Small intestine (tissue), 7 donors: ENCODE results near the gene SBNO2. TPM values are rescaled to one million over a fixed set of nuclear protein-coding genes. Genes with fewer than 3 reads are reported as not detected.

ENCODE experiments used
- DNase-seq, 2 donors: peaks; one replicate each; pipeline versions ENCODE4 v3.0.0 to v3.0.0-alpha.2; 2013
- FAIRE-seq: peaks from 2 replicates; lab custom pipeline; 2012; peaks lifted over from hg19 to GRCh38; lab: Jason Lieb, UNC
- H3K27ac ChIP-seq, 3 donors: one replicate each; pipeline ENCODE4 v1.5.1; 2013; ENCODE audit warnings: low read length in 2 of 3, mild to moderate bottlenecking in 2 of 3, control low read depth in 1 of 3, inconsistent platforms in 1 of 3, low read depth in 1 of 3, moderate library complexity in 1 of 3
- H3K27me3 ChIP-seq, 3 donors: one replicate each; pipeline ENCODE4 v1.6.1; 2013; ENCODE audit warnings: low read length in 3 of 3, inconsistent platforms in 1 of 3; ENCODE audit not compliant: control insufficient read depth in 3 of 3, insufficient read depth in 3 of 3
- H3K36me3 ChIP-seq, 3 donors: one replicate each; pipeline ENCODE4 v1.6.1; 2013; ENCODE audit warnings: low read length in 3 of 3, inconsistent platforms in 1 of 3, low read depth in 1 of 3, mild to moderate bottlenecking in 1 of 3, moderate library complexity in 1 of 3; ENCODE audit not compliant: control insufficient read depth in 3 of 3, insufficient read depth in 2 of 3
- H3K4me1 ChIP-seq, 3 donors: one replicate each; pipeline ENCODE4 v1.6.1; 2013; ENCODE audit warnings: low read length in 2 of 3, inconsistent platforms in 1 of 3, low read depth in 1 of 3, mild to moderate bottlenecking in 1 of 3, moderate library complexity in 1 of 3; ENCODE audit not compliant: control insufficient read depth in 3 of 3, insufficient read depth in 2 of 3
- H3K4me3 ChIP-seq, 3 donors: one replicate each; pipeline ENCODE4 v1.5.1; 2013; ENCODE audit warnings: low read length in 3 of 3, control low read depth in 1 of 3, inconsistent platforms in 1 of 3, low read depth in 1 of 3, mild to moderate bottlenecking in 1 of 3, moderate library complexity in 1 of 3
- H3K9me3 ChIP-seq, 2 donors: one replicate each; pipeline ENCODE4 v1.6.1; 2013; ENCODE audit warnings: low read depth in 1 of 2, low read length in 1 of 2; ENCODE audit not compliant: control insufficient read depth in 2 of 2, insufficient read depth in 1 of 2
- WGBS, 3 donors: extraction: QIAGEN DNeasy Blood & Tissue Kit; methylation state at CpG; one replicate each; pipeline ENCODE4 v1.1.7; 2013; 5-methylcytosine and 5-hydroxymethylcytosine counted together
- polyA plus RNA-seq, 4 donors: library from polyadenylated mRNA; stranded (reverse) in 3 of 4; unstranded in 1 of 4; fragments of 200-250 nt in 3 of 4; fragments of 120-200 nt in 1 of 4; gene quantifications; one replicate each; pipeline versions ENCODE4 v1.2.1 to v1.2.3, GENCODE V29; 2013
- donor health status: healthy with polysubstance abuse.
- donor health status: control.
- donor health status: control.
- donor health status: Bipolar disorder and iron deficiency.
- donor health status: healthy.

Gene SBNO2
- polyA plus RNA-seq, 4 donors: 19.7 to 32.1 (median 21.6) TPM

DNA sequence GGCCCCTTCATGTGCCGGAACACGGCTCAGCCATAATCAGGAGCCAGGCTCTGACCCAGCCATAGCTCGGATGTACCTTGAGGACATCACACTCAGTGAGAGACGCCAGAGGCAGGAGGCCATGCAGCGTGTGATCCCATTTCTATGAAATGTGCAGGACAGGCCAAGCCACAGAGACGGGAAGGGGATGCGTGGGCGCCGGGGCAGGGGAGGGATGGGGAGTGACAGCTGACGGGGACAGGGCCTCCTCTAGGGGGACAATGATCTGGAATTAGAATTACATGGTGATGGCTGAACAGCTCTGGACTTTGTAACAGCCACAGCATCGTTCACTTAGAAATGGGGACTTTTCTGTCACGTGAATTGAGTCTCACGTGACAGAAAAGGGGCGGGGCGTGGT lies 34.9 kb downstream of the SBNO2 start:
- no peak overlapping the region for H3K27ac ChIP-seq
- DNase-seq (no peak), FAIRE-seq (no peak)
- 88 to 91% (median 90%) methylated on average over 15 of the region's 15 CpGs for WGBS, 3 donors
- H3K4me3 ChIP-seq: no peak overlapping the region
- peaks cover 0 to 17% (median 6%) of the 10 kb centered on the region in 3 donors for H3K4me1 ChIP-seq
- H3K27me3 ChIP-seq: no peaks in the 10 kb centered on the region
- H3K9me3 ChIP-seq: peaks cover 0 to 6% of the 10 kb centered on the region in 2 donors
- peaks cover 5 to 74% (median 15%) of the 10 kb centered on the region in 3 donors for H3K36me3 ChIP-seq

GRCh38 chr19:1138121-1138520 lies 35.9 kb downstream of the SBNO2 start:
- Histone ChIP-seq H3K4me1 (peaks cover 0 to 20% (median 10%) of the 10 kb centered on the region in 3 donors), H3K9me3 (peaks cover 0 to 6% of the 10 kb centered on the region in 2 donors), H3K27ac (no peak overlapping the region), H3K27me3 (no peaks in the 10 kb centered on the region), H3K4me3 (no peak overlapping the region), H3K36me3 (peaks cover 5 to 74% (median 7%) of the 10 kb centered on the region in 3 donors)
- FAIRE-seq: no peak
- no peak for DNase-seq
- 76 to 96% (median 81%) methylated on average over 5 to 10 of the region's 11 CpGs for WGBS, 3 donors

DNA sequence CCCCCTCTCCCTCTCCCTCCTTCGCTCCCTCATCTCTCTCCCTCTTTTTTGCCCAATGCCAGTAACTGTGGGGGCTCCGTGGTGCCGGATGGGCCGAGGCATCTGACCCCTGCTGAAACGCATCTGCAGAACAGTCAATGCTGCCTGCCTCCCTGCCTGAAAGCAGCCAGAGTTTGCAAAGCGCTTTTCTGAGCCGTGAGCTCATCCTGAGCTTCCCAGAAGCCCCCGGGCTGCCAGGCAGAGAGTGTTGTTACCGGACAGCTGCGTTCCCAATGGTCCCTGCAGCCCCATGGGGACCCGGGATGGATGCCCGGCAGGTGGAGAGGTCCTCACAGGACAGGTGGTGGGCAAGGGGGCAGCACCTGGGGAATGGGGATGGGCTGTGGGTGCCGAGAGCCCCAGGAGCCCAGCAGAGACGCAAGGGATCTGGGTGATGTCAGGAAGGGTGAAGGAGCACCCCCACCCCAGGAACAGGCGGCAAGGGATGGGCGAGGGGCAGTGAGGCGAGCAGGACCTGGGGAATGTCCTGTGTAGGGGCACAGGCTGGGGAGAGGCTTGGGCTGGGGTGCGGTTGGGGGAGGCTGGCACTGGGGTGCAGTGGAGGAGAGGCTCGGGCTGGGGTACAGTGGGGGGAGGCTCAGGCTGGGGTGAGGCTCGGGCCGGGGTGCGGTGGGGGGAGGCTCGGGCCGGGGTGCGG lies 37.3 kb downstream of the SBNO2 start:
- no peak for FAIRE-seq
- H3K27me3 ChIP-seq: no peaks in the 10 kb centered on the region
- H3K4me3 ChIP-seq: peak overlapping the region in 1 of 3 donors; percentile 2
- no peak for DNase-seq
- peaks cover 3 to 32% (median 15%) of the 10 kb centered on the region in 3 donors for H3K4me1 ChIP-seq
- peaks cover 0 to 1% of the 10 kb centered on the region in 2 donors for H3K9me3 ChIP-seq
- 30 to 64% (median 46%) methylated on average over 18 to 25 of the region's 25 CpGs for WGBS, 3 donors
- peaks cover 2 to 63% (median 3%) of the 10 kb centered on the region in 3 donors for H3K36me3 ChIP-seq
- H3K27ac ChIP-seq: peak overlapping the region; percentile 46 to 88 (median 75)

GRCh38 chr19:1136201-1136600 lies 37.9 kb downstream of the SBNO2 start:
- 11 to 36% (median 19%) methylated on average over 11 to 12 of the region's 12 CpGs for WGBS, 3 donors

DNA sequence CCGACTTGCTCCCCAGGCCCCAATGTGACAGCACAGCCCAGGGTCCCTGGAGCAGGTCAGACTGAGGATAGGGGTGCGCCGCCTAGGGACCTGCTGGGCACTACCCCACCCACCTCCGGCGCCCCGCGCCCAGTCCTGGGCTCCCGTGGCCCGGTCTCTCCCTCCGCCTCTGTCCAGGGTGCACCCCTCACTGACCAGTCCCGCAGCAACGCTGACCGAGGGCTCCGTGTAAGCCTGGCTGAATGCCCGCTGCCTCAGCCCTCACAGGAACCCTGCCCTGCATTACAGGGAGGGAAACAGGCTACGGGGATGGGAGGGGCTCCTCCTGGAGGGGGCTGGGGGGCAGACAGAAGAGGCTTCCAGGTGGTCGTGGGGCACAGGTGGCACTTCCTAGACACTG lies 38.6 kb downstream of the SBNO2 start:
- no peak overlapping the region for H3K4me3 ChIP-seq
- H3K27me3 ChIP-seq: no peaks in the 10 kb centered on the region
- H3K27ac ChIP-seq: peak overlapping the region; percentile 36 to 88 (median 75)
- H3K4me1 ChIP-seq: peaks cover 3 to 43% (median 15%) of the 10 kb centered on the region in 3 donors
- DNase-seq (no peak), FAIRE-seq (no peak)
- WGBS, 3 donors: 63 to 76% (median 72%) methylated on average over 10 to 17 of the region's 17 CpGs
- H3K9me3 ChIP-seq: no peaks in the 10 kb centered on the region
- H3K36me3 ChIP-seq: peaks cover 1 to 57% (median 3%) of the 10 kb centered on the region in 3 donors

More at GRCh38 chr19:1136201-1136600, 37.9 kb downstream of the SBNO2 start:
- H3K27ac ChIP-seq: peak overlapping the region; percentile 46 to 88 (median 75)
- no peaks in the 10 kb centered on the region for H3K9me3 ChIP-seq
- peak overlapping the region in 1 of 3 donors; percentile 2 for H3K4me3 ChIP-seq
- FAIRE-seq (no peak), DNase-seq (peak; percentile 84 to 91)
- H3K4me1 ChIP-seq: peaks cover 3 to 37% (median 15%) of the 10 kb centered on the region in 3 donors
- H3K27me3 ChIP-seq: no peaks in the 10 kb centered on the region
- H3K36me3 ChIP-seq: peaks cover 2 to 58% (median 3%) of the 10 kb centered on the region in 3 donors

DNA sequence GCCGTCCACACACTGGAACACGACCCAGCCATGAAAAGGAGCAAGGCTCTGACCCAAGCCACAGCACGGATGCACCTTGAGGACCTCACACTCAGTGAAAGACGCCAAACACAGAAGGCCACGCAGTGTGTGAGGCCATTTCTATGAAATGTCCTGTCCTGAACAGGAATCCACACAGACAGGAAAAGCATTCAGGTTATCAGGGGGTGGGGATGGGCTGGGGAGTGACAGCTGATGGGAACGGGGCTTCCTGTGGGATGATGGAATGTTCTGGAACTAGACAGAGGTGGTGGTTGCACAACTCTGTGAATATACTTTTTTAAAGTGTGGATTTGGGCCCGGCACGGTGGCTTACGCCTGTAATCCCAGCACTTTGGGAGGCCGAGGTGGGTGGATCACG lies 39.6 kb downstream of the SBNO2 start:
- Histone ChIP-seq H3K9me3 (no peaks in the 10 kb centered on the region), H3K4me3 (no peak overlapping the region), H3K36me3 (peaks cover 0 to 60% (median 3%) of the 10 kb centered on the region in 3 donors), H3K27ac (peak overlapping the region in 1 of 3 donors; percentile 99), H3K4me1 (peaks cover 3 to 43% (median 15%) of the 10 kb centered on the region in 3 donors), H3K27me3 (no peaks in the 10 kb centered on the region)
- FAIRE-seq (no peak), DNase-seq (no peak)
- 88 to 93% (median 92%) methylated on average over 11 of the region's 11 CpGs for WGBS, 3 donors

DNA sequence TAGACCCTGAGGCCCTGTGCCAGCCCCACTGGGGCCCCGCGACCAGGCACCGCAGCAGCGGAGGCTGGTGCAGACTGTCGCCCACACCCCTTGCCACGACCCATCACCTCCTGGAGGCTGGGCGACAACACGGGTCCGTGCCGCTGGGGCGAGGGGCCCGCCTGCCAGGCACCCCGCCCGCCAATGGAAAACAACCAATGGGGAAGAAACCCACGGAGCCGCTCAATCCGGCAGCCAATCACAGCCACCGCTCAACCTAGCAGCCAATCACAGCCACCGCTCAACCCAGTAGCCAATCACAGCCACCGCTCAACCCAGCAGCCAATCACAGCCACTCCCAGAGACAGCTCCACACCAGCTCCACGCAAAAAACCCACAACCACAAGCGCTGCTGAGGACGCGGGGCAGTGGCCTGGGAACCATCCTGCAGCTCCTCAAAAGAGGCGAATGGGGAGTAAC lies 40.6 kb downstream of the SBNO2 start:
- 80 to 87% (median 86%) methylated on average over 22 to 25 of the region's 25 CpGs for WGBS, 3 donors
- Histone ChIP-seq H3K4me1 (peaks cover 3 to 43% (median 15%) of the 10 kb centered on the region in 3 donors), H3K27me3 (no peaks in the 10 kb centered on the region), H3K27ac (peak overlapping the region; percentile 20 to 99 (median 80)), H3K4me3 (peak overlapping the region in 1 of 3 donors; percentile 74), H3K36me3 (peaks cover 0 to 59% (median 3%) of the 10 kb centered on the region in 3 donors), H3K9me3 (no peaks in the 10 kb centered on the region)
- DNase-seq: peak in 1 of 2 donors; percentile 60
- FAIRE-seq: no peak

- H3K4me3 ChIP-seq: peak overlapping the region; percentile 32 to 74 (median 56)
- WGBS, 3 donors: 52 to 76% (median 56%) methylated on average over 35 to 48 of the region's 48 CpGs
- H3K27ac ChIP-seq: peak overlapping the region; percentile 77 to 99 (median 80)
- H3K36me3 ChIP-seq: peaks cover 0 to 60% (median 0%) of the 10 kb centered on the region in 3 donors
- FAIRE-seq (no peak), DNase-seq (no peak)
- H3K27me3 ChIP-seq: no peaks in the 10 kb centered on the region
- no peaks in the 10 kb centered on the region for H3K9me3 ChIP-seq
- H3K4me1 ChIP-seq: peaks cover 3 to 43% (median 15%) of the 10 kb centered on the region in 3 donors
Measured at GRCh38 chr19:1132552-1133383, 41.3 kb downstream of the SBNO2 start.
